ENCODE results near the gene ARHGEF37. TPM values are rescaled to one million over a fixed set of nuclear protein-coding genes. Genes with fewer than 3 reads are reported as not detected.
"Not testable (repeated sequence)": the region's sequence is repeated elsewhere in the genome, so short reads cannot be mapped to it uniquely, and the experiment has no call there.

ARHGEF37 gene, protein sequence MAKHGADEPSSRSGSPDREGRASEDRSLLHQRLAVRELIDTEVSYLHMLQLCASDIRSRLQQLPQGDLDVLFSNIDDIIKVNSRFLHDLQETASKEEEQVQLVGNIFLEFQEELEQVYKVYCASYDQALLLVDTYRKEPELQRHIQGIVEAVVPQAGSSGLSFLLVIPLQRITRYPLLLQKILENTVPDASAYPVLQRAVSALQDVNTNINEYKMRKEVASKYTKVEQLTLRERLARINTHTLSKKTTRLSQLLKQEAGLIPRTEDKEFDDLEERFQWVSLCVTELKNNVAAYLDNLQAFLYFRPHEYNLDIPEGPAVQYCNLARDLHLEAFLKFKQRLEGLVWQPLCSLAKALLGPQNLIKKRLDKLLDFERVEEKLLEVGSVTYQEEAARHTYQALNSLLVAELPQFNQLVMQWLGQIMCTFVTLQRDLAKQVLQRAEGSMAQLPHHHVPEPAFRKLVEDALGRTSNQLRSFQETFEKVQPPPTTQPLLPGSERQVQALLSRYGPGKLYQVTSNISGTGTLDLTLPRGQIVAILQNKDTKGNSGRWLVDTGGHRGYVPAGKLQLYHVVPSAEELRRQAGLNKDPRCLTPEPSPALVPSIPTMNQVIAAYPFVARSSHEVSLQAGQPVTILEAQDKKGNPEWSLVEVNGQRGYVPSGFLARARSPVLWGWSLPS
- 0.88 and 1.1 TPM in 2 replicates for total RNA-seq

DNA sequence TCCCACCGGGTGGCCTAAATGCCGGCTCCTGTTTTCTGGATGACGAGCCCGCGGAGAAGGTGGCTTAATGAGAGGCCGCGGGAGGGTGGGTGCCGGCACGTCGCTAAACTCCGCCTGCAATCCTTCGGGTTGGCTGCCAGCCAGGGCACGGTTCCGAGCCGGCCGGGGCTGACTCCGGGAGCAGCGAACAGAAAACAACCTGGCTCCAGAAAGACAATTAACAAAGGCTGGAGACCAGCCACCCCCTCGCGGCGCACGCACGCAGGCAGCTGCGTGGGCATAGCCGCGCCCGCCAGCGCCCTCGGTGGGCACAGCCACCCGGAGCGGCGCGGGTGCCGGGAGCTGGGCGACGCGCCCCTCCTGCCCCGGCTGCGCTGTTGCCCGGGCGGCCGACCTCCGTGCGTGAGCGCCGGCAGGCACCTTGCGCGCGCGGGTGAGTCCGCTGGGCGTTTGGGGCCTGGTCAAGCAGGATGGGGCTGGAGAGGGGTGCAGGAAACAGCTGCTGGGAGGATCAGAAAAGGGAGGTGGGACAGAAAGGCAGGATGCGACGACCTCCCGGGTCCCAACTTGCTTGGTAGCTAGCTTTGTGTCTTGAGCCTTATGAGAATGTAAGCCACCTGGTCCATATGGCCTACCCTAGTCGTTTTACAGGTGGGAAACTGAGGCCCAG, at the start of gene ARHGEF37:
Gene ARHGEF37, plus strand, starts transcription at position 307 of the 670 bp plus-strand sequence. CDS start 16,272 bp downstream, outside the sequence.
- no peaks in the 10 kb centered on the region for H3K36me3 Mint-ChIP-seq (ENCODE audit: low read depth)
- H3K4me1 Mint-ChIP-seq = peaks cover 8% of the 10 kb centered on the region
- peaks cover 16% of the 10 kb centered on the region for H3K27me3 Mint-ChIP-seq
- no peak for TF ChIP-seq CTCF (IDR thresholded peaks at IDR 0.05)
- CTCF ChIA-PET = no interaction called here
- intact Hi-C loops (cut with micrococcal nuclease) = loop anchor here (2.0 kb wide), 1 partner anchor 37 kb away; no protein-coding TSS in a partner anchor
- POLR2A ChIA-PET = interaction anchor here (0.8 to 1.5 kb wide), 2 partner anchors 30 to 37 kb away, joined by 4 to 5 read pairs; partner anchors contain the start of gene CSNK1A1
- H3K4me3 Mint-ChIP-seq = peak within 1 kb of the TSS; percentile 73
- peak; percentile 62 for ATAC-seq (ENCODE audit: low read depth)
- H3K9me3 Mint-ChIP-seq = no peaks in the 10 kb centered on the region
- no peak within 1 kb of the TSS for H3K27ac Mint-ChIP-seq
- peak; percentile 34 for DNase-seq

- H3K27ac Mint-ChIP-seq = no peak overlapping the region
- ATAC-seq (ENCODE audit: low read depth) = no peak
- no peaks in the 10 kb centered on the region for H3K9me3 Mint-ChIP-seq
- no peak for DNase-seq
- H3K36me3 Mint-ChIP-seq (ENCODE audit: low read depth) = peaks cover 38% of the 10 kb centered on the region
- peaks cover 76% of the 10 kb centered on the region for H3K4me1 Mint-ChIP-seq
- intact Hi-C loops (cut with micrococcal nuclease) = no loop called here
- ChIA-PET CTCF (no interaction called here), POLR2A (no interaction called here)
- no peaks in the 10 kb centered on the region for H3K27me3 Mint-ChIP-seq
- no peak for TF ChIP-seq CTCF (IDR thresholded peaks at IDR 0.05)
- H3K4me3 Mint-ChIP-seq = no peak overlapping the region
These were observed 48.9 kb upstream of the ARHGEF37 start for GRCh38 chr5:149532413-149532812.

DNA sequence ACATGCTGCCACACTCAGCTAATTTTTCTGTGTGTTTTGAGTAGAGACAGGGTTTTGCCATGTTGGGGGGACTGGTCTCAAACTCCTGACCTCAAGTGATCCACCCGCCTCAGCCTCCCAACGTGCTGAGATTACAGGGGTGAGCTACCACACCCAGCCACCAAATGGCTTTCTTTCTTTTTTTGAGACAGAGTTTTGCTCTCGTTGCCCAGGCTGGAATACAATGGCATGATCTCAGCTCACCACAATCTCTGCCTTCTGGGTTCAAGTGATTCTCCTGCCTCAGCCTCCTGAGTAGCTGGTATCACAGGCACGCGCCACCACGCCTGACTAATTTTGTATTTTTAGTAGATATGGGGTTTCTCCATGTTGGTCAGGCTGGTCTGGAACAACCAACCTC, 45.5 kb upstream of the ARHGEF37 start:
- DNase-seq; intact Hi-C loops (cut with micrococcal nuclease); ATAC-seq (ENCODE audit: low read depth); H3K4me3 Mint-ChIP-seq; H3K9me3 Mint-ChIP-seq; H3K27me3 Mint-ChIP-seq; CTCF ChIA-PET; H3K27ac Mint-ChIP-seq: not testable (repeated sequence)
- Mint-ChIP-seq H3K4me1 (peaks cover 65% of the 10 kb centered on the region), H3K36me3 (ENCODE audit: low read depth) (peaks cover 50% of the 10 kb centered on the region)
- POLR2A ChIA-PET = interaction anchor here (0.8 kb wide), 1 partner anchor 15 kb away, joined by 3 read pairs; the partner anchor contains the start of gene CSNK1A1

DNA sequence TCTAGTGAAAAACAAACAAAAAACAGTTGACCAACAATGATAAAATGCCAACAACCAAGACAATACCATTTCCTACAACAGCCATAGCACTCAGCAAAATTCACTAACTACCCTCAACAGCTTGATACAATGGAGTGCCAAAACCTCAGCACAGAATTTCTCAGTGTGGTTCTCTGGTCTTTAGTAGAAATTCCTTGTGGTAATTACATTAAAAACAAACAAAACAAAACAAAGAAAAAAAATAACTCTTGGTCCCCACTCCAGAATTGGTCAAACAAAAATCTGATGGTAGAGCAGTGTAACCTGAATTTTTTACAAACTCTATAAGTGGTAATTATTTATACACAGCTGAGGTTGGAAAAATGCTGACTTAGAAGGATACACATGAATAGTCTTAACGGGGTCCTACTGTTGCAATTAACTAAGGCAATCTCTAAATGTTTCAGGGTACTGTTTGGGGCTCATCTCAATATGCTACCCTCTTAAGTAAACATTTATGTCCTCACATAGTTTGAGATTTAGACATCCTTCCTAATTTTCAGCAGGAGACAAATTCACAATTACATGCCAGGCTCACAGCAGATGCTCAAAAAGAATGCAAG, 43.8 kb upstream of the ARHGEF37 start:
- intact Hi-C loops (cut with micrococcal nuclease) = no loop called here

More for the DNA sequence above, 43.8 kb upstream of the ARHGEF37 start:
- CTCF ChIA-PET = no interaction called here
- Mint-ChIP-seq H3K36me3 (ENCODE audit: low read depth) (peaks cover 54% of the 10 kb centered on the region), H3K4me1 (peaks cover 63% of the 10 kb centered on the region), H3K27ac (no peak overlapping the region), H3K27me3 (no peaks in the 10 kb centered on the region), H3K4me3 (no peak overlapping the region), H3K9me3 (no peaks in the 10 kb centered on the region)
- ATAC-seq (ENCODE audit: low read depth) = no peak
- no peak for DNase-seq
- TF ChIP-seq CTCF (IDR thresholded peaks at IDR 0.05) = no peak
- POLR2A ChIA-PET = interaction anchor here (1.8 kb wide), 1 partner anchor 13 kb away, joined by 8 read pairs; no protein-coding TSS in a partner anchor

All from activated B cell treated with CpG ODN at 0.5 μM for 24 hours (primary cell).